Measurements from ENCODE around the gene PIK3CD.

PIK3CD gene

GRCh38 chr1:9657521-9658032, 6.0 kb downstream of the PIK3CD start:
- no peak overlapping the region for H3K4me3 ChIP-seq (ENCODE audit: low read depth, low read length)
- H3K27me3 ChIP-seq (ENCODE audit: control insufficient read depth, insufficient read depth, low read length) = no peaks in the 10 kb centered on the region
- no peak for TF ChIP-seq CTCF (IDR thresholded peaks at IDR 0.05)
- no peak overlapping the region for H3K4me2 ChIP-seq (ENCODE audit: low read length)
- H3K9me3 ChIP-seq (ENCODE audit: control insufficient read depth, low read length) = no peaks in the 10 kb centered on the region
- H3K9ac ChIP-seq = no peak overlapping the region
- H3K36me3 ChIP-seq (ENCODE audit: control insufficient read depth, insufficient read depth, low read length) = no peaks in the 10 kb centered on the region
- no peak overlapping the region for H2AFZ ChIP-seq
- no peak overlapping the region for H3K27ac ChIP-seq
- H3K79me2 ChIP-seq = no peaks in the 10 kb centered on the region
- no peaks in the 10 kb centered on the region for H3K4me1 ChIP-seq

DNA sequence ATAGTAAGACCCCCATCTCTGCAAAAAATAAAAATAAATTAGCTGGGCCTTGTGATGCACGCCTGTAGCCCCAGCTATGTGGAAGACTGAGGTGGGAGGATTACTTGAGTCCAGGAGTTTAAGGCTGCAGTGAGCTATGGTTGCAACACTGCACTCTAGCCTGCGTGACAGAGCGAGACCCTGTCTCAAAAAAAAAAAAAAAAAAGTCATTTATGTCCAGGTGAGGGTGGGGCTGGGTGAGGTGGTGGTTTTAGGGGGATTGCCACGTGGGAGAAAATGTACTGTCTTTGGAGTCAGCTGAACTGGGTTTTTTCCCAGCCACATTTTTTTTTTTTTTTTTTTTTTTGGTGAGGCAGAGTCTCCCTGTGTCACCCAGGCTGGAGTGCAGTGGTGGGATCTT, 6.7 kb downstream of the PIK3CD start:
- Histone ChIP-seq H3K4me1 (no peaks in the 10 kb centered on the region), H3K27ac (no peak overlapping the region), H2AFZ (no peak overlapping the region)

GRCh38 chr1:9659328-9659727, 7.8 kb downstream of the PIK3CD start:
- no peaks in the 10 kb centered on the region for H3K27me3 ChIP-seq (ENCODE audit: control insufficient read depth, insufficient read depth, low read length)
- no peak overlapping the region for H3K27ac ChIP-seq
- no peaks in the 10 kb centered on the region for H3K79me2 ChIP-seq
- no peaks in the 10 kb centered on the region for H3K9me3 ChIP-seq (ENCODE audit: control insufficient read depth, low read length)
- no peaks in the 10 kb centered on the region for H3K36me3 ChIP-seq (ENCODE audit: control insufficient read depth, insufficient read depth, low read length)
- H3K4me2 ChIP-seq (ENCODE audit: low read length) = no peak overlapping the region
- no peak overlapping the region for H2AFZ ChIP-seq
- no peak for TF ChIP-seq CTCF (IDR thresholded peaks at IDR 0.05)
- no peaks in the 10 kb centered on the region for H3K4me1 ChIP-seq
- no peak overlapping the region for H3K9ac ChIP-seq
- H3K4me3 ChIP-seq (ENCODE audit: low read depth, low read length) = no peak overlapping the region

More for the DNA sequence above, 6.7 kb downstream of the PIK3CD start:
- Histone ChIP-seq H3K4me2 (ENCODE audit: low read length) (no peak overlapping the region), H3K9ac (no peak overlapping the region), H3K9me3 (ENCODE audit: control insufficient read depth, low read length) (no peaks in the 10 kb centered on the region), H3K36me3 (ENCODE audit: control insufficient read depth, insufficient read depth, low read length) (no peaks in the 10 kb centered on the region), H3K27me3 (ENCODE audit: control insufficient read depth, insufficient read depth, low read length) (no peaks in the 10 kb centered on the region), H3K79me2 (no peaks in the 10 kb centered on the region), H3K4me3 (ENCODE audit: low read depth, low read length) (no peak overlapping the region)
- TF ChIP-seq CTCF (IDR thresholded peaks at IDR 0.05) = no peak

- no peak overlapping the region for H2AFZ ChIP-seq
- H3K27ac ChIP-seq = no peak overlapping the region
- TF ChIP-seq CTCF (IDR thresholded peaks at IDR 0.05) = no peak
- H3K27me3 ChIP-seq (ENCODE audit: control insufficient read depth, insufficient read depth, low read length) = no peaks in the 10 kb centered on the region
- H3K36me3 ChIP-seq (ENCODE audit: control insufficient read depth, insufficient read depth, low read length) = no peaks in the 10 kb centered on the region
- no peak overlapping the region for H3K9ac ChIP-seq
- no peaks in the 10 kb centered on the region for H3K79me2 ChIP-seq
- no peak overlapping the region for H3K4me3 ChIP-seq (ENCODE audit: low read depth, low read length)
- H3K4me2 ChIP-seq (ENCODE audit: low read length) = no peak overlapping the region
- H3K9me3 ChIP-seq (ENCODE audit: control insufficient read depth, low read length) = no peaks in the 10 kb centered on the region
- H3K4me1 ChIP-seq = no peaks in the 10 kb centered on the region
These were observed 11.7 kb downstream of the PIK3CD start for GRCh38 chr1:9663257-9663656.

- Histone ChIP-seq H3K27ac (no peak overlapping the region), H3K36me3 (ENCODE audit: control insufficient read depth, insufficient read depth, low read length) (no peaks in the 10 kb centered on the region), H3K79me2 (no peaks in the 10 kb centered on the region), H3K4me1 (no peaks in the 10 kb centered on the region), H3K9me3 (ENCODE audit: control insufficient read depth, low read length) (no peaks in the 10 kb centered on the region), H3K9ac (no peak overlapping the region), H3K27me3 (ENCODE audit: control insufficient read depth, insufficient read depth, low read length) (no peaks in the 10 kb centered on the region), H2AFZ (no peak overlapping the region), H3K4me3 (ENCODE audit: low read depth, low read length) (no peak overlapping the region), H3K4me2 (ENCODE audit: low read length) (no peak overlapping the region)
- TF ChIP-seq CTCF (IDR thresholded peaks at IDR 0.05) = no peak
These were observed 13.7 kb downstream of the PIK3CD start for GRCh38 chr1:9665193-9665592.

Measured in parathyroid adenoma (tissue), 2 donors.